Right kidney (tissue), 1 donor: ENCODE measurements around the gene NOD1.
"Not testable (repeated sequence)": the region's sequence is repeated elsewhere in the genome, so short reads cannot be mapped to it uniquely, and the experiment has no call there.

ENCODE experiments used
- DNase-seq: peaks from one replicate; pipeline ENCODE4 v3.0.0-alpha.2; 2016

Gene NOD1

DNA sequence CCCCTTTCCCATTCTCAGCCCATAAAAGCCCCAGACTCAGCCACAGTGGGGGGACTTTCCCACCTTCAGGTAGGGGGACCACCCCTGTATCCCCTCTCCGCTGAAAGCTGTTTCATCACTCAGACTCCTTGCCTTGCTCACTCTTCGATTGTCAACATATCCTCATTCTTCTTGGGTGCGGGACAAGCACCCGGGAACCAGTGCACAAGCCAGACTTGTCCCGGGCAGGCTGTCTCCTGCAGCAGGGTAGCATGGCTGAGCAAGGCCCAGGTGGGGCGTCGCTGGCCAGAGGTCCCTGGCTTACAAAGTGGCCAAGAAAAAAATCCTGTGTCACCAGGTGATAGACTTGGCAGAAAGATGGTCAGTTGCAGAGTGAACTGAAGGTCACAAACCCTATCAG is 64.7 kb downstream of the NOD1 start:
- no peak for DNase-seq

DNA sequence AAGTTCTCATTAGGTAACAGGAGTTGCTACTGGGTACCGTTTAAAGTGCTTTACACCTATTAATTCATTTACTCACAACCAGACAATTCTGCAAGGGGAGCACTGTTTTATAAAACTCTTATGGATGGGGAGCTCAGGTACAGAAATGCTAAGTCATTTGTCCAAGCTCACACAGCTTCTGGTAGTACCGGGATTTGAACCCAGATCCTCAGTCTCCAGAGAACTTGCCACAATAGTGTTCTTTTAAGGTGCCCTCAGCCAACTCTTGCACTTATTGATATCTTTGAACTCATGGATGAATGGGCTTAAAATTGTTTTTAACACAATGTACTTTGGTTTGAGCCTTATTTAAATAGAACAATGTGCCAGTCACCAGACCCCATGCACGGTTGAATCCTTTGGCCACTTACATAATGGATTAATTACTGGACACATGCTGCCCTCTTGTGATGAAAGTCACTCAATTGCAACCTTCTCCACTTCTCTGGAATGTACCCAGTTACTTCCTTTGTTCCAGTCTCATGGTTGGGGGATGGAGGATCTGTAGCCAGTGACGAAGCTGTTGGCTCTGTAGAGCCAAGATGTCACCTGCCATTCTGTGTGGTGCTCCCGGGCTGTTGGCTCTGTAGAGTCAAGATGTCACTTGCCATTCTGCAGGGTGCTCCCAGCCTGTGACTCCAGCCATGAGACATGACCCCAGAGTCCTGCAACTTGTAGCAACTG is 65.6 kb downstream of the NOD1 start:
- DNase-seq: peak; percentile 23

DNA sequence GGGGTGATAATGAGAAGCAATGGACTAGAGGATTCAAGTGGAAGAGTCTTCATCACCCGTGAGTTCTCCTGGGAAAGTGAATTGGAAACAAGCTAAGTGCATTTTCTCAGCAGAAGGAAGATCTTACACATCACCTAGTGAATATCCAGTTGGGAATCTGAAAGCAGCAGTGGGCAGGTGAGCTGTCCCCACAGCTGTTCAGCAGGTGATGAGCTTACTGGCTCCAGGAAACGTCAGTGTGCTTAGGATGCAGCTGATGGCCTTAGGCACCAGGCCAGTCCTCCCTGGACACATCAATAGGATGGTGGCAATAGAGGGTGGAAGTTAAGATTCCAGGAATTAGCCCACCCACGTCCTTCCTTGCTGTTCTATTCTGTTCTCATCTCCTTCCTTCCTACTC is 66.7 kb downstream of the NOD1 start:
- DNase-seq: no peak

DNA sequence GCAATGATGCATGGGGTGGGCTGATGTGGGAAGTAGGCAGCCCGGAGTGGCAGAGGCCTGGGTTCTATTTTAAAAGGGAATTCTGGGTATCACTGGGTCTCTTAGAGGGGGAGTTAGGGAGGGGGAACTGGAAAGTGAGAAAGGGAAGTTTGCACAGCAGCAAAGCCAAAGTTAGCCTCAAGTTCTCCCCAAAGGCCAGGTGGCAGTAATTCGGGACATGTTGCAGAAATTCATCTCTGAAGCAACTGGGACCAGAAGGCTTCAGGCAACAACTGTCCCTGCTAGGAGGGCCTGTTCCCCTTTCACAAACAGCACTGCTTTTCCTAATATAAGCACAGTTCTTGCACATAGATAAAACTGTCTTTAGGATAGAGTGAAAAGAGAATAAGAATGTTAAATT is 67.4 kb downstream of the NOD1 start:
- no peak for DNase-seq

DNA sequence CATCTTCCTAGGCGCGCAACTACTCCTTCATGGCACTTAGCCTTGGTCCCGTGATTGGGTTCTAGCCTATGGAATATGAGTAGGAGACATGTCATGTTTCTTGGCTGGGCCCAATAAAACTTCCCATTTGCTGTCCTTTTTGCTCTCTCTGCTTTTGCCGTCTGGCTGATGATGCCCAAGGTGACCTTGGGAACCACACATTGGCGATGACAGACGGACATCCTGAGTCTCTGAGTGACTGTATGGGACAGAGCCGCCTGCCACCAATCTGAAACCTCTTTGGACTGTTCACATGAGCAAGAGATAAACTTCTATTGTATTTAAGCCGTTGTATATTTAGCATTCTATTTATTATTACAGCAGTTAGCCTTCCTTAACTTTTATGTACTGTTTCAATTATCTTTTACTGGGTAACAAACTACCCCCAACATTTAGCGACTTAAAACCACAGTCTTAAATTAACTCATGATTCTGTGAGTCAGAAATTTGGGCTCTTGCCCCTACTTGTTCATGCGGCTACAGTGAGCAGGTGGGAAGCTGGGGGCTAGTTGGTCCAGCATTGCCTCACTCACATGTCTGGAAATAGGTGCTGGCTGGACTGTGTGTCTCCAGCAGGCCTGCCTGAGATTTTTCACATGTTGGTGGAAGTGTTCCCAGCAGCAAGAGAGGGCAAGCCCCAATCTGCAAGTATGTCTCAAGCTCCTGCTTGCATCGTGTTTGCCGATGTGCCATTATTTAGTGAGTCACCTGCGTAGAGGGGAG is 71.7 kb downstream of the NOD1 start:
- no peak for DNase-seq

DNA sequence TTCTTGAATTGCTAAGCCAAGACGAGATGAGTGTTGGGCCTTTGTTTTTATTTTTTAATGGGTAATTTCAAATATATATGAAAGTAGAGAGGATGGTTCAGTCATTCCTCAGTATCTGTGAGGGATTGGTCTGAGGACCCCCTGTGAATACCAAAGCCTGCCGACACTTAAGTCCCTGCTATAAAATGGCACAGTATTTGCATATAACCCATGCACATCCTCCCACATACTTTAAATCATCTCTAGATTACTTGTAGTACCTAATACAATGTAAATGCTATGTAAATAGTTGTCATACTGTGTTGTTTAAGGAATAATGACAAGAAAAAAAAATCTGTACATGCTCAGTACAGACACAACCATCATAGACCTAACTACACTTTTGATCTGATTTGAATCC is 73.4 kb downstream of the NOD1 start:
- no peak for DNase-seq

DNA sequence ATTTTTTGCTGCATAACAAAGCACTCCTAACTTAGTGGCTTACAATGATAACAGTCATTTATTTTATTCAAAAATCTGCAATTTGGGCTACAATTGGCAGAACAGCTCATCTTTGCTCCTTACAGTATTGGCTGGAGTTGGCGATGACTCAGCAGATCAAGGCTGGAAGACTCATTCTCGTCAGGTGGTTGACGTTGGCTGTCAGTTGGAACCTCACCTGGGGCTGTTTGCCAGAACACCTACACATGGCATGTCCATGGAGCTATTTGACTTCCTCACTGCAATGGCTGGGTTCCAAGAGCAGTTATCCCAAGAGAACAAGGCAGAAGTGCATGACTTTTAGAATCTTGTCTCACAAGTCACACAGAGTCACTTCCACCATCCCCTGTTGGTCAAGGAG is 75.1 kb downstream of the NOD1 start:
- DNase-seq: no peak

DNA sequence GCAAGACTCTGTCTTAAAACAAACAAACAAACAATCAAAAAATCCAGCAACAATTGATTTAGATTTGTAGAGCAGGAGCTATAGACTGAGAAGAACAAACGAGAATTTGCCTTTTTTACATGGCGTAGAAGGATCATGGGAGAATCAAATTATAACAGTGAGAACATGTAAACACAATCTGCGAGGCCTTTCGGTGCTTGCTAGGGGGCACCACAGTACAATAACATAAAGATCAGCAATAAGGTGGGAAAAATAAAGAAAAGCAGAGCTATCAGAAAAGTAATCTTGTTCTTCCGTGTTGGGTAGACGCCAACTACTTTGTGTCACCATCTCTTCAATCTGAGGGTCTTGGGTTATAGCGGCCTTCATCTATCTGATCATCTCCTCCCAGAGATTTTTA is 82.2 kb downstream of the NOD1 start:
- DNase-seq: no peak

DNA sequence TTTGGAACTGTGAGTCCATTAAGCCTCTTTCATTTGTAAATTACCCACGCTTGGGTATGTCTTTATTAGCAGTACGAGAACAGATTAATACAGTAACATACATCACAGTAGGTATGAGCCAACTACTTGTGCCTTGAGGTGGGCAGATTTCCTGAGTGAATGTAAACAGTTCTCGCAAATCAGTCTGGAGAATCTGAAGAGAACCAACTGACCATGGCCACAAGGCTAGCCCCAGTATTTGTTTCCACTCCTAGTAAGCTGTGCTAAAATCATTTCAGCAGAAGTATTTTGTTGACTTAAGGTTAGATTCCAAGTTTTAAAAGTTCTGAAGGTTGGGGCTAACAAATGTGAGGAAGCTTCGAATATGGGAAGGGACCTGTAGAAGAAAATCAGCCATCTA is 82.9 kb downstream of the NOD1 start:
- DNase-seq: no peak

DNA sequence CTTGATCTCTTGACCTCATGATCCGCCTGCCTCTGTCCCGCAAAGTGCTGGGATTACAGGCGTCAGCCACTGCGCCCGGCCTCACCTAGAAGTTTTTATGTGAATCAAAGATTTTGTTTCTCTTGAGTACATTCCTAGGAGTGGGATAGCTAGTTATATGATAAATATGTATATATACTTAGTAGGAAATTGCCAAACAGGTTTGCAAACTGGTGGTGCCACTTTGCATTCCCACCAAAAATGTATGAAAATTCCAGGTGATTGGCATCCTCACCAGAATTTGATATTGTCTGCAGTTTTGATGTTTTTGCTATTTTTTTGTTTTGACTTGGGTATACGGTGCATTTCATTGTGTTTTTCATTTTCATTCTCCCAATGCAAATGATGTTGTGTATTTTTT is 86.8 kb downstream of the NOD1 start:
- no peak for DNase-seq

DNA sequence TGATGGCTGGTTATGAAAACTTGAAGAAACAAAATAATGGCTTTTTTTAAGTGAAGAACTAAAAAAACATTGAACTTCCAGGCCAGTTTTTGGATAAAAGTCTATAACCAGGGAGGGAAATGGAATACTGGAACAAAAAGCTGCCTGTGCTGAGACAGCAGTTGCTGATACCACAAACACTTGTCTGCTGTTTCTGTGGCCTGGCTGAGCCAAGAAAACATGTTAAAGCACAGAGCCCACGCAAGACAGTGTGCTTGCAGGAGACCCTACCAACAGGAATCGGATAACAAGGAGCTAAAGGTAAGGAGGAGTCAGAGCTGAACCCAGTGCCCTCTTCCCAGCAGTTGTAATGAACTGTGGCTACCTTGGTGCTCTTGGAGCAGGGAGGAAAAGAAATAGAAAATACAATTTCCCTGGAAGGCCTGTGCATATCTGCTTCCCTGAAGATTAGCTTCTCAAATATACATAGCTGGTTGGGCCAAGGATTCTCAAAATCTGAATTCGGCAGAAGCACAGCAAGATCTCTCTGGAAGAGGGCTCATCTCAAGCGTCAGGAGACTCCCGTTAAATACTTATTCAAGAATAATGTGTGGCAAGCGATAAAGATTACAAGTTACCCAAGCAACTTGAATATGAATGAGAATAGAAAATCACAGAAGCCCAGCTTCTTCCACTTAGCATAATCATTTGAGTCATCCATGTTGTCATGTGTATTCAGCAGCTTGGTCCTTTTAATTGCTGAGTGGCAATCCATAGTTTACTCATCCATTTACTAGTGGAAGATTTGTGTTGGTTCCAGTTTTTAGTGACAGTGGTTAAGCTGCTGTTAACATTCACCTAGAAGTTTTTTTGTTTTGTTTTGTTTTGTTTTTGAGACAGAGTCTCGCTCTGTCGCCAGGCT is 87.6 kb downstream of the NOD1 start:
- no peak for DNase-seq

DNA sequence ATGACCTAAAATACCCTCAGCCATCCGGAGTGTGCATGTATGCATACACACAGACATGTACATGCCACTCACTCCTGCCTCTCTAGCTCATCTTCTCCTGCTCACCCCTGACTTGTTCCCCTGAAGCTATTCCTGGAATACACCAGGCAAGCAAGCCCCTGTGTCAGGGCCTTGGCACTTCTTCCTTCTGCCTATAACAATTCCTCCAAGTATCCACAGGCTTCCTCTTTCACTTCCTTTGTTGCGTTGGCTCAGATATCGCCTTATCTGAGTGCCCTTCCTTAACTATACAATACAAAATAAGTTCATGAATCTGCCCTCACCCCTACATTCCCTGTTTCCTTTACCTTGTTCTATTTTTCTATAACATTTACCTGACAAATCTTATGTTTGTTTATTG is 88.8 kb downstream of the NOD1 start:
- no peak for DNase-seq

DNA sequence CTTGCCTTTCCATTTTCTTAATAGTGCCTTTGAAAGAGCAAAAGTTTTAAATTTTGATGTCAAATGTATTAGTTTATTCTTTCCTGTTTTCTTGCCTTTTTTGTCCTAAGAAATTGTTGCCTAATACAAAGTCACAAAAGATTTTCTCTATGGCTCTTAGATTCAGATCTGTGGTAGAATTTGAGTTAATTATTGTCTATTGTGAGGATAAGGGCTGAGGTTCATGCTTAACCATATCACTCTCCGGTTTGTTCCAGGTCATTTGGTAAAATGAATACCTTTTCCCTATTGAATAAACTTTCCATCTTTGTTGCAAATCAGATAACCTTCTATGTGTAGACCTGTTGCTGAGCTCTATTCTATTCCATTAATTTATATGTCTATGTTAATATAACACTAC is 96.0 kb downstream of the NOD1 start:
- no peak for DNase-seq

DNA sequence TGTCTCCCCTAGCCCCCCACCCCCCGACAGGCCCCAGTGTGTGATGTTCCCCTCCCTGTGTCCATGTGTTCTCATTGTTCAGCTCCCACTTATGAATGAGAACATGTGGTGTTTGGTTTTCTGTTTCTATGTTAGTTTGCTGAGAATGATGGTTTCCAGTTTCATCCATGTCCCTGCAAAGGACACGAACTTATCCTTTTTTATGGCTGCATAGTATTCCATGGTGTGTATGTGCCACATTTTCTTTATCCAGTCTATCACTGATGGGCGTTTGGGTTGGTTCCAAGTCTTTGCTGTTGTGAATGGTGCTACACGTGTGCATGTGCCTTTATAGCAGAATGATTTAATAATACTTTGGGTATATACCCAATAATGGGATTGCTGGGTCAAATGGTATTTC is 97.8 kb downstream of the NOD1 start:
- not testable (repeated sequence) for DNase-seq

DNA sequence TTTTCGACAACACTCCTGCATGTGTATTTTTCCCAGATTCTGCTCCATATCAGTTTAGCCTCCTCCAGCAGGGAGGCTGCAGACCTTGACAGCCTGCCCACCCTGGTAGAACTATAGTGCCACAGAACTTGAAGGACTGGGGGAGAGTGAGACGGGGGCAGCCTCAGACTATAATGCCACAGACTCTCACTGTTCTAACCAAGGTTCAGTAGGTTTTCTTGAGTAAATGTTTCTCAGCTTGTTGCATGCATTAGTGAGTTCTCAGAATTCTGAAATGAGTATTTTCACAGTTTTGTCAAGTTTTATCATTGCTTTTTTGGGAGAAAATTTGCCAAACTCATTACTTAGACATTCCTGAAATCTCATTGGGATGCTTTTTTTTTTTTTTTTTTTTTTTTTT is 98.3 kb downstream of the NOD1 start:
- no peak for DNase-seq

DNA sequence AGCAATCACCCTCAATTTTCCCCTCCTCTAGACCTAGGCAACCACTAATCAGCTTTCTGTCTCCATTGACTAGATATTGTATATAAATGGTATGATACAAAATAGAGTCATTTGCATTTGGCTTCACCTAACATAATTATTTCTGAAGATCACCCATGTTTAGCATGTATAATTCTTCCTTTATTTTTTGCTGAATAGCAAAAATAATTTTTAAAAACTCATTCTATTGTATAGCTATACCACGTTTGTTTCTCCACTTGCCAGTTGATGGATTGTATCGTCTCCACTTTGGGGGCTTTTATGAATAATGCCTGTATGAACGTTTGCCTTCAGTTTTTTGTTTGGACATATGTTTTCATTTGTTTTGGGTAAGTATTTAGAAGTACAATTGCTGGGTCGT is 98.8 kb downstream of the NOD1 start:
- no peak for DNase-seq

DNA sequence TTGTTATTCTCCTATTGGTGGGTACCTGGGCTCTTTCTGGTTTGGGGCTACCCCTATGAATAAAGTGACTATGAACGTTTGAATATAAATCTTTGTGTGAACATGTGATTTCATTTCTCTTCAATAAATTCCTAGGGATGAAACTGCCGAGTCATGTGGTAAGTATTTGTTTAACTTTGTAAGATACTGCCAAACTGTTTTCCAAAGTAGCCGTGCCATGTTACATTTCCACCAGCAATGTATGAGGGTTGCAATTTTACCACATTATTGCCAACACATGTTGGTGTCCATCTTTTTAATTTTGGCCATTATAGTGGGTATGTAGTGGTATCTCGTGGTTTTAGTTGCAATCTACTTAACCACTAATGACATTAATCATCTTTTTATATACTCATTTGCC is 99.5 kb downstream of the NOD1 start:
- no peak for DNase-seq

DNA sequence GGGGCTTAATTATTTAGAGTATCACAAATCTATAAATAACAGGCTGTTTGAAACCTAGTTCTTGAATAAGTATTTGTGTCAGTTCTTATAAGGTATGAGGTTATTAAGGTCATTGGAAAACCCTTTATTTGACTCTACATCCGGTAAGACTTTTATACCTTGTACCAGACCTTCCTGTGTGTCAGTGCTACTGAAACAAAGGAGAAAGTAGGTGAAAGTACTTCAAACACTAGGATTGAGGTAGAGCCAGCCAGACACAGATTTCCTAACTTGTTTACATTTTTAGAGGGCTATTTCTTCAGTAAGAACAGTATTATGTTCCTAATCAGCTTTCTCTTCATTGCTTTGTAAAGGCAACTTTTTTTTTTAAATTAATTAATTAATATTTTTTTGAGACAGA is 100.3 kb downstream of the NOD1 start:
- DNase-seq: no peak
